GM18505 (cell line): ENCODE data around the gene NKD2.
"Not testable (repeated sequence)": the region's sequence is repeated elsewhere in the genome, so short reads cannot be mapped to it uniquely, and the experiment has no call there.

ENCODE experiments used
- ATAC-seq: cut with Tn5 transposase; IDR thresholded peaks from one replicate; pipeline ENCODE4 v1.9.1; 2021; ENCODE audit not compliant: unreplicated experiment
- POLR2A ChIP-seq: IDR thresholded peaks from 4 replicates; pipeline ENCODE4 v1.6.1; 2011; ENCODE audit warnings: borderline replicate concordance; ENCODE audit not compliant: insufficient read depth, insufficient read length; ENCODE audit errors: extremely low read depth

Gene NKD2

DNA sequence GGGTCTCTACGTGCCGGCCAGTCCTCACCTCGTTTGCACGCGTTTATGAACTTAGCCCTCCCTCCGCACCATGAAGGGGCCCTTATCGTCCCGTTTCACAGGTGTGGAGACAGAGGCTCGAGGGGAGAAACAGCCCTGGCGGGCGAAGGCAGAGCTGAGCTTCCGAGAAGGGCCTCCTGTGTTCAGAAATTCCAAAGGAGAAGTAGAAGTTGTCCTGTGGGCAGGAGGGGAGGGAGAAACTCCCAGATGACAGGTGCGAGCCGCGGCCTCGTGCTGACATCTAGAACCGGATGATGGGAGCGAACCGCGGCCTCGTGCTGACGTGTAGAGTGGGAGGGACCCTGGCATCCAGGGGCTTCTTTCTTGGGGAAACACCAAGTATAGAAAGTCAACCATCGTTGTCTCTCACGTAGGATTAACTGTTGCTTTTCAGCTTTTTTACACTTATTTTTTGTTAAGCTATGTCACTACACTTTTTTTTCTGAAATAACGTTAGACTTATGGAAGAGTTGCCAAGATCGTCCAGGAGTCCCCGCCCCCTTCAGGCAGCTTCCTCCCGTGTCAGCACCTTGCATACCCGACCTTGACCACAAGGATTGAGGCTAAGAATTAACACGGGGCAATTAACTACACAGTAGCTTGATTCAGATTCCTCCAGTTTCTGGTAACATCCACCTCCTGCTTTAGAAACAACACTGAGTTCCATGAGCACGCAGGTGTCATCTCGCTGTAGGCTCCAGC, 42.8 kb upstream of the NKD2 start:
- ATAC-seq, result no peak

DNA sequence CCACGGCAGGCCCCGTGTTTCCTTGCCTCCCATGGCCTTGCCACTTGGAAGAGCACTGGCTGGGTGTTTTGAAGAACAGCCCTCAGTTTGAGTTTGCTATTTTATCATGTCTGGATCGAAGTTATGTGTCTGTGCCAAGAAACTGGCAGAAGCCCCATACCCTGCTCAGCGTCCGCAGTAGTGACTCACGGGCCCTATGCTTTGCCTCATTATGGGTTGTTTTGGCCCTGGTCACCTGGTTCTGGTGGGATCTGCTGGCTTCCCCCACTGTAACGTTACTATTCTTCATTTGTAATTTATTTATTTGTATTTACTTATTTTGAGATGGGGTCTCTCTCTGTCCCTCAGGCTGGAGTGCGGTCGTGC, 42.3 kb upstream of the NKD2 start:
- no peak for TF ChIP-seq POLR2A
- ATAC-seq, result no peak

More for the DNA sequence above, 42.8 kb upstream of the NKD2 start:
- TF ChIP-seq POLR2A, result no peak

DNA sequence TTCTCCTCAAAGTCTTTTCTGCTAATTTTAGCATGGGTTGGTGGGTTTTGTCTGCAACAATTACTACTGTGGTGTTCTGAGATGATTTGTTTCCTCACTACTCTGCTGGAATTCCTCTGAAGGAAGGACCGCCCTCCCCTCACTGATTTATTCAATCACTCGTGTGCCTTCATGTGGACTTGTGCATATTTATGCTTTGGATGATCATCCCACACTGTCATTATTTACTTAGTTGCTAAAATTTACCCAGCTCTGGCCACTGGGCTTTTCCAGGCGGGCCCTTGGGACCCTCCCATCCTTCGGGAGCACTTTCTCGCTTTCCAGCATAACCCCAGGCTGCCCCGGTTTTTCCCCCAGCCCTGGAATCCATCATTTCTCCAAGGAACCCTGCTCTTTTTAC, 41.7 kb upstream of the NKD2 start:
- no peak for ATAC-seq
- no peak for TF ChIP-seq POLR2A

DNA sequence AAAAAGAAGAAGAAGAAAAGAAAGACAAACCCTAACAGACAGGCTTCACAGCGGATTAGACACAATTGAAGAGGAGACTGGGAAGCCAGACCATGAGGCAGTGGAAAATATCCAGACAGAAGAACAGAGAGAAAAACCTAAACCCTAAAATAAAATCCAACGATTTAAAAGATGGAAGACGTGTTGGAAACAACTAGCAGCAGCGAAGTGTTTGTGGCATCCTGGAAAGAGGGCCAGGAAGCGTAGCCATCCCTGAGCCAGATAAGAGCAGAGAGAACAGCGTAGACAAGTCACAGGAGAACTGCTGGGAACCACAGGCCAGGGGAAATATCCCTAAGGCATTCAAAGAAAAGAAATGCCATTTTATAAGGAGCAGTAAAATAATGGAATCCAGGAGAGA, 39.7 kb upstream of the NKD2 start:
- no peak for TF ChIP-seq POLR2A

DNA sequence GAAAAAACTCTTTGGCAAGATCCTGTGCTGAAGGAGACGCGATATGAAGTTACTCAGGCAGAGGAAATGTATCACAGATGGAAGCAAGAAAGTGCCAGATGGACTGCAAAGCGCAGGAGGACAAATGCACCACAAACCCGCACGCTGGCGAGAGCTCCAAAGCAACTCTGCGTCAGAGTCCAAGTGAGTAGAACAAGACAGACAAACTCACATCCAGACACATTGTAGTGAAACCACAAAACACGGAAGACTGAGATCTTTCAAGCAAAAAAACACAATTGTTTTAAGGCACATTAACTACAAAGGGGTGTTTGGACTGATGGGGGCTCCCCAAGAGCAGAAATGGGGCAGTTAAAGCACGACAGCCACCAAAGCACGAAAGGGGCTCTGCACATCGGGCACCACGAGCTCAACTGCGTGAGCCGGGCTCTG, 39.2 kb upstream of the NKD2 start:
- ATAC-seq, result no peak
- no peak for TF ChIP-seq POLR2A

More for the DNA sequence above, 39.7 kb upstream of the NKD2 start:
- ATAC-seq, result no peak

DNA sequence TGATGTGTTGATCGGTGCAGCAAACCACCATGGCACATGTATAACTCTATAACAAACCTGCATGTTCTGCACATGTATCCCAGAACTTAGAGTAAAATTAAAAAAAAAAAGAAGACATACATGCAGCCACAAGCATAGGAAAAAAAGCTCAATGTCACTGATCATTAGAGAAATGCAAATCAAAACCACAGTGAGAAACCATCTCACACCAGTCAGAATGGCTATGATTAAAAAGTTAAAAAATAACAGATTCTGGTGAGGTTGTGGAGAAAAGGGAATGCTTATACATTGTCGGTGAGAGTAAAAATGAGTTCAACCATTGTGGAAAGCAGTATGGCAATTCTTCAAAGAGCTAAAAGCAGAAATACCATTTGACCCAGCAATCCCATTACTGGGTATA, 36.0 kb upstream of the NKD2 start:
- ATAC-seq, result not testable (repeated sequence)

DNA sequence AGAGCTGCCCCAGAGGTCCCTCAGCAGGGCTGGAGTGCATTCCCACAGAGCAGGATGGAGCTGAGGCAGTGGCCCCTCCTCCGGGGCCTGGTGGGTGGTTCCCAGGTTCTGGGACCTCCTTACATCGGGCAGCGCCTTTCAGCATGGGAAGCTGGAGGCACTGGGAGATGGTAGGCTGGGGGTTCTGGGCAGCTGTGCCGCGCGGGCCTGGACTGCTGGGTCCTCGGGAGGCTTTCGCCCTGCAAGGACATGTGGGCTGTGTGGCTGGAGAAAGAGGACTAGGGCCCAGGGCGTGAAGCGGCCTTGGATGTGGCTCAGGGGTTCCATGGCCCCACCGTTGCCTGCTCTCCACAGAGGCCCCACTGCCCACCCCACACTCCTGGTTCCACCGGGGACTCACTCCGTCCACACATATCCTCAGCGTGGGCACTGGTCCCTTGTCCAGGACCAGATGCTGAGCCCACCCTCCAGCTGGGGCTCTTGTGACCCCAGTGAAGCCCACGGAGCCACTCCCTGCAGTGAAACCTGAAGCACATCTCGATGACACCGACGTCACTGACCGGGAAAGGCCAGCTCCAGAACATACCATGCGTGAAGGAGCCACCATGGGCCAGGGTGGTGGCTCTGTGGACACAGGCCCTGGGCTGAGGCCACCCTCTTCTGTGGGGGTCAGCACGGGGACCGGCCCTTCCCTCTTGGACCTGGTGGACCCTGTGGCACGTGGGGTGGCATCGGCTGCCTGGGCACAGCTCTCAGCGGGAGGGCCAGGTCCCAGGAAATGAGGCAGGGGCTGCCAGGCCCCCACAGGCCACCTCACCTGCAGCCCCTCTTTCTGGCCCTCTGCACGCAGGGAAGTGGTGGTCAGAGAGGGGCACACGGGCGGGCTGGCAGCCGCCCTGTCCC, 31.5 kb upstream of the NKD2 start:
- ATAC-seq, result no peak
- no peak for TF ChIP-seq POLR2A

DNA sequence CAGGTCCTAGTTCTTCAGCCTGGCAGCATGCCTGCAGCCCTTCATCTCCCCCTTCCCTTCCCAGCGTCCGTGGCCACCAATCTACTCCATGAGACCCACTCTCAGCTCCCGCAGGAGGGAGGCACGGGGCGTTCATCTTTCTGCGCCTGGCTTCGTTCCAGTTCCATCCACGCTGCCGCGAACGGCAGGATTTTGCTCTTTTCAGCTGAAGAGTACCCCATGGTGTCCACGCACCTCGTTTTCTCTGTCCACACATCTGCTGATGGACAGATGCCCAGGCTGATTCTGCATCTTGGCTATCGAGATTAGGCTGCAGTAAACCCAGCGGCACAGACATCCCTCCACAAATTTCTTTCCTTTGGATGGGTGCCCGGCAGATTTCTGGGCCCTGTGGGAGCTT, 30.5 kb upstream of the NKD2 start:
- no peak for ATAC-seq
- TF ChIP-seq POLR2A, result no peak

DNA sequence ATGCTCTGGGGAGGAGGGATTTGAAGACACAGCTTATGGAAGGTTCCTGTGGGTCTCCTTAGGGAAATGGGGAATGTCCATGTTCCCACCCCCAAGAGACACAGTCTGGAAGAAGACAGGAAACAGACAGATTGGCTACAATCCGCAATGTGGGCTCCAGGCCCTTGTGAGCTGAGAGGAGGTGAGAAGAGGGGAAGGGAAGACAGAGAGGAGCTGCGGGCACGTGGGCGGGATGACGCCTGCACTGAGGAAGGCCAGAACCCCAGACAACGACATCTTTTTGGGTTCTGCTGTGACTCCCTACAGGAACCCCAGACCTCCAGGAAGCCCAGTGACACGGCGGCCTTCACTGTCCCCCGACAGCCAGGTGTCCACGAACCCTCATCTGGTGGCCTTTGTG, 29.9 kb upstream of the NKD2 start:
- ATAC-seq, result no peak
- TF ChIP-seq POLR2A, result no peak

DNA sequence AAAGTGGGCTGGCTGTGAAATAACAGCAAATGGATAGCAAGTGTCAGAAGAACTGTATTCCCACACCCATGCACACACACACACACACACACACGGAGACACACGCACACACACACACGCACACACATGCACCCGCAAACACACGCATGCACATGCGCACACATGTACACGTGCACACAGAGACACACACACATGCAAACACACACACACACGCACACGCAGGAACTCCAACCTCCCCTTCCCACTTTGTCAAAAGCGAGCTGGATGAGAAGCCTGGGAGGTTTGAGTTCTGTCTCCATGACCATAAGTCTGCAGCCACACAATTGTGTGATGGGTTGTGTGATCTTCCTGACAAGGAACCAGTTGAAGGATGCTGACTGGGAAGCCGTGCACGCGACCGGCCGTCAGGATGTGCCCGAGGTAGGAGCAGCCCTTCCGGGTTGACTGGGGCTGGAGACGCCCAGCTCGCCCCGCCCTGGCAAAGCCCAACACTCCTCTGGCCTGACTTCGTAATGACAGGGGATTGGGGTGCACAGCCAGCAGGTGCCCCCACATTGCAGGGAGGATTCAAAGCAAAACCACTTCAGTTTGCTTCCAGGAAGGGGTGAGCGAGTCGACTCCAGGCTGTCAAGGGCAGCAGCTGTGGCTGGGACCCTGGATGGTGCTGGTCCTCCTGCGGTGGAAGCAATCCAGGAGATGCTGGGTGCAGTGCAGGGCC, 29.3 kb upstream of the NKD2 start:
- no peak for TF ChIP-seq POLR2A
- no peak for ATAC-seq

DNA sequence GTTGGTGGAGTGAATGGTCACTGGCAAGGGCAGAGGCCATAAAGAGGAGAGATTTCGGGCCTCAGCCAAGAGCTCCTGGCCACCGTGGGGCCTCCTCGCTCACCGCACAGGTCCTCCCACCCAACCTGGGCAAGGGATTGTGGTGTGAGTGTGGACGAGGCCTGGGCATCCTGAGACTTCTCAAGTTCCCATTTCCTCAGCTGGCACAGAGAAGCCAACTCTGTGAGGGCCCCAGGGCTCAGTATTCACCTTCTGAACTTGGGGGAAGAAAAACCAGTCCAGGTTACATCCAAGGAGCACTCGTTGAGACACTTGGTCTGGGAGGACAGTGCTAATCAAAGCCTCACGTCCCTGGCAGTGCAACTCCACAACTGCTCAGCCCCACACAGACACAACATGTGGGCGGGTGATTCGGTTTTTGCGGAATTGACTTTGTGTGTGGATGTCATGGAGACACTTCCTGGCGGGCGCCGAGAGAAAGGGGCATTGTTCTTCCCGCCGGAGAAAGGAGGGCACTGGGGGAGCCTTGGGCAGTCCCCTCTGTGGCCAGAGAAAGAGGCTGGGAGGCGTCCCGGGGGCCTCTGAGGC, 28.5 kb upstream of the NKD2 start:
- ATAC-seq, result no peak

DNA sequence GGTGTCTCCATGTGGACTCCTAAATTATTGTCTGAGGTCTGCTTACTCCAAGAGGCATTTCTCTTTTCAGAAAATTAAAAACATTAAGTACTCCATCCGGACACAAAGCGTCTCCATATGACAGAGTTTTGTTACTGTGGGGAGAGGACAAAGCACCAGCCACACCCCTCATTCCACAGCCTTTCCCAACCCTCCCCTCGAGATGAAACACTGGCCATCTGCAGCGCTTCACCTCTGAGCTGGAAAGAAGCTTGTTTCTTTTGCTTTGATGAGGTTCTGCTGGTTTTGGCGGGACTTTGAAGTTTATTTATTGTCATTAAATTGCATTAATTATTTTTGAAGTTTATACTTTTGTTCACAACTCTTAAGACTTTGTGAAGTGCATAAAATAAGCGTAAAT, 27.6 kb upstream of the NKD2 start:
- no peak for TF ChIP-seq POLR2A
- ATAC-seq, result no peak

More for the DNA sequence above, 28.5 kb upstream of the NKD2 start:
- TF ChIP-seq POLR2A, result no peak

DNA sequence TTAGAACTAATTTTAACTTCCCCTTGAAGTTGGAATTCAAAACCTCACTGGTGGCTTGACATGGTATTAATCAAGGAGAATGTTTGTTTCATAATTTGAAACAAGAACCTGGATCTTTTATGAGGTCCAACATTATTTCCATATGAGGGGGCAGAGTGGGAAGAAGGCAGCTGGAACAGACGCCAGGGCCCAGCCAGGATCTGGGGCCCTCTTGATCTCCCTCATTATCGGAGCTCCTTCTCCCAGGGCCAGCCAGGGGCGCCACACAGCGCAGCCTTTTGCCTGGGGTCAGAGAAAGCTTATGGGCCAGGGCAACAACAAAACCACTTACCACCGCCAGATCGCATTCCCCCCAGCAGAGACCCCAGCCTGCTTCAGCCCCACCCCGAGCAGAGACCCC, 27.1 kb upstream of the NKD2 start:
- no peak for ATAC-seq
- TF ChIP-seq POLR2A, result no peak

DNA sequence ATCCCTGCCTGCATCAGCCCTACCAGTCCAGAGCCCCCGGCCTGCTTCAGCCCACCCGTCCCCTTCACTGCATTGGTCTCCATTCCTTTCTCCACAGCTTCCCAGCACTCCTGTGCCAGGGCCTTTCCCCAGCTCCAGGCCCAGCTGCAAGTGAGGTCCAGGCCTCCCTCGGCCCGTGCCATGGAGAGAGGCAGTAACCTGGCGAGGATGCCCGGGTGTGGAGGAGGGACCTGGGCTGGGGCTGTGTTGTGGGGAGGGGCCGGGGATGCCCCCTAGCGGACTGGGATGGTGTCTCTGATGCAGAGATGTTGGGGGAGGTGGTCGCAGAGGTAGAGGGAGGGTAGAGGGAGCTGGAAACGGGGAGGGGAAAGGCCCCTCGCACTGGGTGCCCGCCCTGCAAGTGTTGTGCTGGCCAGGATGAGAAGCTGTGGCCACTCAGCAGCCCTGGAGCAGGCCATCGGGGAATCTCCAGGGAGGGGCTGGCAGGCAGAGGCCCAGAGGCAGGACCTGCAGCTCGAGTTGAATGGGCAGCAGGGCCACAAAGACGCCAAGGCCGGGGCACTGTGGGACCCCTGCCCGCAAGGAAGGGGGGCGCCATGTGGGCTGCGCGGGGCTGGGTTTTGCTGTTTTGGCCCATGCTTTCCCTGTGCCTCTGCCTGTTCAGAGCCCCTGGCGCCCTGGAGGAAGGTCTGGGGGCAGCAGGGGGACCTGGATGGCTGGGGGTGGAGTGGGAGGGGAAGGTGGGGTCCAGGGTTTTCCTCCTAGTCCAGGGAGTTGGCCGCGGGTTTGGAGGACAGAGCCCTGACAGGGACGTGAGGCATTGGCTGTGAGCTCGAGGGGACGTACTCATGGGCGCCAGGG, 26.0 kb upstream of the NKD2 start:
- ATAC-seq, result no peak
- TF ChIP-seq POLR2A, result no peak
